Stimulated activated effector memory CD8-positive, alpha-beta T cell treated with anti-CD3 and anti-CD28 coated beads, Interleukin-12 subunit alpha, Interleukin-12 subunit beta, amount 100 ng/mL, for 72 hours (primary cell): ENCODE measurements around the gene CABLES1.

Experiments used
- ATAC-seq: fragments of 150-1000 bp; cut with Tn5 transposase; 2 replicates; pipeline ENCODE4 v1.10.0; 2021
- DNase-seq, 2 donors: peaks; one replicate each; pipeline ENCODE4 v3.0.0; 2021 to 2022; ENCODE audit warnings: low spot score in 2 of 2
- H3K27ac Mint-ChIP-seq: one replicate; pipeline ENCODE4 v1.8.0; 2022; ENCODE audit warnings: mild to moderate bottlenecking, mixed read lengths
- H3K36me3 Mint-ChIP-seq: one replicate; pipeline ENCODE4 v1.8.0; 2022; ENCODE audit warnings: mild to moderate bottlenecking, mixed read lengths
- H3K4me1 Mint-ChIP-seq: one replicate; pipeline ENCODE4 v1.8.0; 2022; ENCODE audit warnings: mixed read lengths
- H3K4me3 Mint-ChIP-seq: one replicate; pipeline ENCODE4 v1.8.0; 2022; ENCODE audit warnings: mild to moderate bottlenecking, mixed read lengths
- H3K9me3 Mint-ChIP-seq: one replicate; pipeline ENCODE4 v1.8.0; 2022; ENCODE audit warnings: mixed read lengths

Gene CABLES1

GRCh38 chr18:23166891-23167541 lies 31.7 kb downstream of the CABLES1 start:
- ATAC-seq (no peak), DNase-seq (no peak)
- Mint-ChIP-seq H3K36me3 (no peaks in the 10 kb centered on the region), H3K9me3 (no peaks in the 10 kb centered on the region), H3K4me3 (no peak overlapping the region), H3K27ac (no peak overlapping the region), H3K4me1 (no peaks in the 10 kb centered on the region)

- Mint-ChIP-seq H3K36me3 (no peaks in the 10 kb centered on the region), H3K4me1 (no peaks in the 10 kb centered on the region), H3K4me3 (no peak overlapping the region), H3K27ac (no peak overlapping the region), H3K9me3 (no peaks in the 10 kb centered on the region)
- ATAC-seq (no peak), DNase-seq (no peak)
These were observed 34.4 kb downstream of the CABLES1 start for GRCh38 chr18:23169673-23170044.

GRCh38 chr18:23170137-23170536 lies 34.9 kb downstream of the CABLES1 start:
- ATAC-seq, result no peak
- H3K4me1 Mint-ChIP-seq, result no peaks in the 10 kb centered on the region
- no peak overlapping the region for H3K4me3 Mint-ChIP-seq
- no peaks in the 10 kb centered on the region for H3K36me3 Mint-ChIP-seq
- no peak for DNase-seq
- no peaks in the 10 kb centered on the region for H3K9me3 Mint-ChIP-seq
- no peak overlapping the region for H3K27ac Mint-ChIP-seq

- DNase-seq, result no peak
- H3K4me1 Mint-ChIP-seq, result no peaks in the 10 kb centered on the region
- H3K4me3 Mint-ChIP-seq, result no peak overlapping the region
- H3K27ac Mint-ChIP-seq, result no peak overlapping the region
- H3K36me3 Mint-ChIP-seq, result no peaks in the 10 kb centered on the region
- no peaks in the 10 kb centered on the region for H3K9me3 Mint-ChIP-seq
- ATAC-seq, result no peak
These were observed 36.4 kb downstream of the CABLES1 start for GRCh38 chr18:23171581-23172156.

GRCh38 chr18:23172591-23173380 lies 37.5 kb downstream of the CABLES1 start:
- Mint-ChIP-seq H3K36me3 (no peaks in the 10 kb centered on the region), H3K27ac (no peak overlapping the region), H3K4me3 (no peak overlapping the region), H3K9me3 (no peaks in the 10 kb centered on the region), H3K4me1 (no peaks in the 10 kb centered on the region)
- ATAC-seq (no peak), DNase-seq (no peak)

- Mint-ChIP-seq H3K27ac (no peak overlapping the region), H3K9me3 (no peaks in the 10 kb centered on the region), H3K4me1 (no peaks in the 10 kb centered on the region), H3K36me3 (no peaks in the 10 kb centered on the region), H3K4me3 (no peak overlapping the region)
- ATAC-seq (no peak), DNase-seq (no peak)
These were observed 38.6 kb downstream of the CABLES1 start for GRCh38 chr18:23173912-23174311.

- peak overlapping the region; percentile 52 for H3K27ac Mint-ChIP-seq
- DNase-seq (no peak), ATAC-seq (no peak)
- no peak overlapping the region for H3K4me3 Mint-ChIP-seq
- H3K9me3 Mint-ChIP-seq, result no peaks in the 10 kb centered on the region
- H3K4me1 Mint-ChIP-seq, result peaks cover 8% of the 10 kb centered on the region
- no peaks in the 10 kb centered on the region for H3K36me3 Mint-ChIP-seq
These were observed 41.6 kb downstream of the CABLES1 start for GRCh38 chr18:23176701-23177432.

GRCh38 chr18:23177433-23178072 lies 42.3 kb downstream of the CABLES1 start:
- Mint-ChIP-seq H3K4me3 (no peak overlapping the region), H3K36me3 (no peaks in the 10 kb centered on the region), H3K4me1 (peaks cover 8% of the 10 kb centered on the region), H3K27ac (peak overlapping the region; percentile 52), H3K9me3 (no peaks in the 10 kb centered on the region)
- ATAC-seq, result peak; percentile 28
- DNase-seq, result no peak

GRCh38 chr18:23178201-23178600 lies 42.9 kb downstream of the CABLES1 start:
- DNase-seq (no peak), ATAC-seq (no peak)
- Mint-ChIP-seq H3K4me1 (peaks cover 8% of the 10 kb centered on the region), H3K27ac (no peak overlapping the region), H3K9me3 (no peaks in the 10 kb centered on the region), H3K36me3 (no peaks in the 10 kb centered on the region), H3K4me3 (no peak overlapping the region)

GRCh38 chr18:23178661-23179081 lies 43.4 kb downstream of the CABLES1 start:
- Mint-ChIP-seq H3K27ac (no peak overlapping the region), H3K9me3 (no peaks in the 10 kb centered on the region), H3K4me1 (peaks cover 8% of the 10 kb centered on the region), H3K4me3 (no peak overlapping the region), H3K36me3 (no peaks in the 10 kb centered on the region)
- DNase-seq (no peak), ATAC-seq (no peak)

GRCh38 chr18:23179416-23179815 lies 44.1 kb downstream of the CABLES1 start:
- ATAC-seq, result no peak
- H3K4me3 Mint-ChIP-seq, result no peak overlapping the region
- H3K9me3 Mint-ChIP-seq, result no peaks in the 10 kb centered on the region
- H3K36me3 Mint-ChIP-seq, result no peaks in the 10 kb centered on the region
- no peak for DNase-seq
- H3K4me1 Mint-ChIP-seq, result peaks cover 8% of the 10 kb centered on the region
- H3K27ac Mint-ChIP-seq, result no peak overlapping the region

GRCh38 chr18:23181547-23181946 lies 46.3 kb downstream of the CABLES1 start:
- ATAC-seq, result no peak
- DNase-seq, result no peak
- no peaks in the 10 kb centered on the region for H3K36me3 Mint-ChIP-seq
- H3K4me3 Mint-ChIP-seq, result no peak overlapping the region
- H3K27ac Mint-ChIP-seq, result no peak overlapping the region
- H3K9me3 Mint-ChIP-seq, result no peaks in the 10 kb centered on the region
- peaks cover 8% of the 10 kb centered on the region for H3K4me1 Mint-ChIP-seq

- Mint-ChIP-seq H3K9me3 (no peaks in the 10 kb centered on the region), H3K4me1 (peaks cover 8% of the 10 kb centered on the region), H3K4me3 (no peak overlapping the region), H3K27ac (no peak overlapping the region), H3K36me3 (no peaks in the 10 kb centered on the region)
- DNase-seq (no peak), ATAC-seq (no peak)
These were observed 47.3 kb downstream of the CABLES1 start for GRCh38 chr18:23182606-23183005.

- peak overlapping the region; percentile 50 for H3K27ac Mint-ChIP-seq
These were observed 48.3 kb downstream of the CABLES1 start for GRCh38 chr18:23183411-23184150.

More at GRCh38 chr18:23183411-23184150, 48.3 kb downstream of the CABLES1 start:
- peaks cover 8% of the 10 kb centered on the region for H3K4me1 Mint-ChIP-seq
- no peak for ATAC-seq
- no peak overlapping the region for H3K4me3 Mint-ChIP-seq
- DNase-seq, result no peak
- no peaks in the 10 kb centered on the region for H3K36me3 Mint-ChIP-seq
- no peaks in the 10 kb centered on the region for H3K9me3 Mint-ChIP-seq
